ENCODE measurements around the gene AARS2. TPM values are rescaled to one million over a fixed set of nuclear protein-coding genes. Genes with fewer than 3 reads are reported as not detected.

Gene AARS2
- polyA plus RNA-seq, 5 donors = 14.2 to 17.4 (median 16.5) TPM

GRCh38 chr6:44250067-44250717, 63.0 kb downstream of the AARS2 start:
- DNase-seq = no peak

Other genes starting within 250 kb of the AARS2 start
- gene MRPL14, start 185.9 kb downstream of the AARS2 start, polyA plus RNA-seq (ENCODE audit: insufficient read depth in 1 of 5, insufficient read length in 5 of 5, low replicate concordance in 1 of 5) = 10 to 100 TPM; 28.3 to 43.0 (median 37.2) TPM
- 10 to 100 TPM; 26.0 to 38.2 (median 29.5) TPM for gene TMEM63B, start 185.8 kb downstream of the AARS2 start, polyA plus RNA-seq (ENCODE audit: insufficient read depth in 1 of 5, insufficient read length in 5 of 5, low replicate concordance in 1 of 5)
- under 1 TPM; 0.06 to 0.26 (median 0.12) TPM for gene CAPN11, start 154.5 kb downstream of the AARS2 start, polyA plus RNA-seq (ENCODE audit: insufficient read depth in 1 of 5, insufficient read length in 5 of 5, low replicate concordance in 1 of 5)
- gene MYMX, start 96.4 kb downstream of the AARS2 start, polyA plus RNA-seq (ENCODE audit: insufficient read depth in 1 of 5, insufficient read length in 5 of 5, low replicate concordance in 1 of 5) = 1 to 10 TPM in 2 of 5 donors, under 1 TPM in 3; 0.37 to 1.8 (median 0.70) TPM
- 10 to 100 TPM; 21.9 to 33.2 (median 26.2) TPM for gene SLC29A1, start 89.8 kb downstream of the AARS2 start, polyA plus RNA-seq (ENCODE audit: insufficient read depth in 1 of 5, insufficient read length in 5 of 5, low replicate concordance in 1 of 5)
- gene HSP90AB1, start 66.2 kb downstream of the AARS2 start, polyA plus RNA-seq (ENCODE audit: insufficient read depth in 1 of 5, insufficient read length in 5 of 5, low replicate concordance in 1 of 5) = 1,000 to 10,000 TPM; 1,058 to 1,493 (median 1,212) TPM
- 10 to 100 TPM; 38.9 to 49.0 (median 43.2) TPM for gene SLC35B2, start 55.8 kb downstream of the AARS2 start, polyA plus RNA-seq (ENCODE audit: insufficient read depth in 1 of 5, insufficient read length in 5 of 5, low replicate concordance in 1 of 5)
- gene NFKBIE, start 47.8 kb downstream of the AARS2 start, polyA plus RNA-seq (ENCODE audit: insufficient read depth in 1 of 5, insufficient read length in 5 of 5, low replicate concordance in 1 of 5) = 10 to 100 TPM in 2 of 5 donors, 1 to 10 TPM in 3; 7.2 to 10.1 (median 8.5) TPM
- 1 to 10 TPM in 1 of 5 donors, under 1 TPM in 4; 0.38 to 1.2 (median 0.91) TPM for gene TMEM151B, start 42.9 kb downstream of the AARS2 start, polyA plus RNA-seq (ENCODE audit: insufficient read depth in 1 of 5, insufficient read length in 5 of 5, low replicate concordance in 1 of 5)
- gene SPATS1, start 29.3 kb upstream of the AARS2 start, polyA plus RNA-seq (ENCODE audit: insufficient read depth in 1 of 5, insufficient read length in 5 of 5, low replicate concordance in 1 of 5) = 1 to 10 TPM in 1 of 5 donors, under 1 TPM in 3, not detected in 1; 0.53 to 1.2 (median 0.75) TPM
- 10 to 100 TPM; 27.3 to 40.8 (median 37.5) TPM for gene CDC5L, start 74.4 kb upstream of the AARS2 start, polyA plus RNA-seq (ENCODE audit: insufficient read depth in 1 of 5, insufficient read length in 5 of 5, low replicate concordance in 1 of 5)